HepG2 (cell line): Measurements from ENCODE around the gene RBM47.

Experiments used
- HNRNPH1 ChIP-seq: fragments of 200-400 bp; formaldehyde crosslinking; optimal IDR thresholded peaks from 2 replicates; pipeline ENCODE3; 2017; ENCODE audit warnings: mild to moderate bottlenecking, low read depth, low read length
- KLF6 ChIP-seq: IDR thresholded peaks from 2 replicates; pipeline ENCODE4 v1.8.0; 2016; ENCODE audit warnings: missing biosample characterization, missing genetic modification reagents
- MAFK ChIP-seq, 2 experiments: IDR thresholded peaks in 1 of 2; conservative IDR thresholded peaks in 1 of 2; 2 replicates each; pipeline ENCODE4 v1.6.1; 2011; ENCODE audit warnings: improper control_type of control experiment in 2 of 2, low read length in 2 of 2
- NFIC ChIP-seq: IDR thresholded peaks from 2 replicates; pipeline ENCODE4 v1.6.1; 2012; ENCODE audit warnings: mild to moderate bottlenecking, low read length, inconsistent platforms
- POLR2A ChIP-seq, 2 experiments: IDR thresholded peaks; 2 replicates each; pipeline ENCODE4 v1.6.1; 2011; ENCODE audit warnings: low read depth in 2 of 2, low read length in 2 of 2, mild to moderate bottlenecking in 1 of 2, moderate library complexity in 1 of 2; ENCODE audit not compliant: insufficient read depth in 1 of 2
- TAF15 ChIP-seq: fragments of 200-400 bp; formaldehyde crosslinking; IDR thresholded peaks from one replicate; pipeline ENCODE4 v1.6.1; 2018; ENCODE audit warnings: mild to moderate bottlenecking, low read depth, low read length; ENCODE audit not compliant: poor library complexity, severe bottlenecking
- ZNF703 ChIP-seq: sonication (generic); formaldehyde crosslinking; IDR thresholded peaks from 2 replicates; pipeline ENCODE4 v1.5.1; 2020; ENCODE audit warnings: missing genetic modification reagents, mild to moderate bottlenecking, moderate library complexity, borderline replicate concordance
- ZNF781 ChIP-seq: sonication (generic); formaldehyde crosslinking; IDR thresholded peaks from 2 replicates; pipeline ENCODE4 v1.5.1; 2020; ENCODE audit warnings: borderline replicate concordance, mild to moderate bottlenecking, missing genetic modification reagents; ENCODE audit errors: not compliant biosample characterization
- TF ChIP-seq, protein P1 (sequence below): sonication (generic); formaldehyde crosslinking; IDR thresholded peaks from 2 replicates; pipeline ENCODE4 v1.5.0; 2020; ENCODE audit warnings: mild to moderate bottlenecking, missing genetic modification reagents, moderate library complexity
- TF ChIP-seq, protein P2 (sequence below): sonication (generic); formaldehyde crosslinking; IDR thresholded peaks from 2 replicates; pipeline ENCODE4 v1.4.0; 2020; ENCODE audit warnings: missing genetic modification reagents
- TF ChIP-seq, protein P3 (sequence below): sonication (generic); formaldehyde crosslinking; IDR thresholded peaks from 2 replicates; pipeline ENCODE4 v1.4.0; 2020; ENCODE audit warnings: low read depth, missing genetic modification reagents
- TF ChIP-seq, protein P4 (sequence below): sonication (generic); formaldehyde crosslinking; IDR thresholded peaks from 2 replicates; pipeline ENCODE4 v1.4.0; 2020; ENCODE audit warnings: missing genetic modification reagents

DNA sequence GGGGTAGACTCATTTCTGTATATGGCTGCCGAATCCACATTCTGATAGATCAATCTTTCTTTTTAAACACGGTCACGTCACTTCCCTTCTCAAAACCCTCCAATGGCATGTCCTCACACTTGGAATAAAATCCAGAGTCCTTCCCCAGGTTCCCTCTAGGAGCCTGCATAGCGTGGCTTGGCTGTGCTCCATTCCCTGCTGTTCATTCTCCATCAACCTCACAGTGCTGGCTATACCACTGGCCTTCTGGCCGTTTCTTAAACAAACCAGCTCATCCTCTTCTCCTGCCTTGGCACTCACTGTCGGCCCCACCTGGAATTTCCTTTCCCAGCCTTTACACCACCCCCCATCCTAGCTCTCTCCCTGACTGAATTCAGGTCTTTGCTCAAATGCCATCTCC lies 77.1 kb downstream of the RBM47 start:
- TF ChIP-seq KLF6 (CRISPR knock-in tag) (no peak), ZNF781 (CRISPR knock-in tag) (no peak), POLR2A (IDR thresholded peaks at IDR 0.05; ENCODE audit: insufficient read depth in 1 of 2, low read depth in 2 of 2, low read length in 2 of 2) (no peak), ZNF703 (CRISPR knock-in tag) (no peak), NFIC (no peak), TAF15 (no peak), HNRNPH1 (no peak), MAFK (conservative IDR thresholded peaks at IDR 0.05 in 1 of 2, IDR thresholded peaks at IDR 0.05 in 1 of 2; ENCODE audit: low read length in 2 of 2) (no peak)
- TF ChIP-seq, protein P1, sequence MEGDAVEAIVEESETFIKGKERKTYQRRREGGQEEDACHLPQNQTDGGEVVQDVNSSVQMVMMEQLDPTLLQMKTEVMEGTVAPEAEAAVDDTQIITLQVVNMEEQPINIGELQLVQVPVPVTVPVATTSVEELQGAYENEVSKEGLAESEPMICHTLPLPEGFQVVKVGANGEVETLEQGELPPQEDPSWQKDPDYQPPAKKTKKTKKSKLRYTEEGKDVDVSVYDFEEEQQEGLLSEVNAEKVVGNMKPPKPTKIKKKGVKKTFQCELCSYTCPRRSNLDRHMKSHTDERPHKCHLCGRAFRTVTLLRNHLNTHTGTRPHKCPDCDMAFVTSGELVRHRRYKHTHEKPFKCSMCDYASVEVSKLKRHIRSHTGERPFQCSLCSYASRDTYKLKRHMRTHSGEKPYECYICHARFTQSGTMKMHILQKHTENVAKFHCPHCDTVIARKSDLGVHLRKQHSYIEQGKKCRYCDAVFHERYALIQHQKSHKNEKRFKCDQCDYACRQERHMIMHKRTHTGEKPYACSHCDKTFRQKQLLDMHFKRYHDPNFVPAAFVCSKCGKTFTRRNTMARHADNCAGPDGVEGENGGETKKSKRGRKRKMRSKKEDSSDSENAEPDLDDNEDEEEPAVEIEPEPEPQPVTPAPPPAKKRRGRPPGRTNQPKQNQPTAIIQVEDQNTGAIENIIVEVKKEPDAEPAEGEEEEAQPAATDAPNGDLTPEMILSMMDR (CRISPR knock-in tag), result no peak
- TF ChIP-seq, protein P2, sequence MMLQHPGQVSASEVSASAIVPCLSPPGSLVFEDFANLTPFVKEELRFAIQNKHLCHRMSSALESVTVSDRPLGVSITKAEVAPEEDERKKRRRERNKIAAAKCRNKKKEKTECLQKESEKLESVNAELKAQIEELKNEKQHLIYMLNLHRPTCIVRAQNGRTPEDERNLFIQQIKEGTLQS (CRISPR knock-in tag), result no peak
- TF ChIP-seq, protein P3, sequence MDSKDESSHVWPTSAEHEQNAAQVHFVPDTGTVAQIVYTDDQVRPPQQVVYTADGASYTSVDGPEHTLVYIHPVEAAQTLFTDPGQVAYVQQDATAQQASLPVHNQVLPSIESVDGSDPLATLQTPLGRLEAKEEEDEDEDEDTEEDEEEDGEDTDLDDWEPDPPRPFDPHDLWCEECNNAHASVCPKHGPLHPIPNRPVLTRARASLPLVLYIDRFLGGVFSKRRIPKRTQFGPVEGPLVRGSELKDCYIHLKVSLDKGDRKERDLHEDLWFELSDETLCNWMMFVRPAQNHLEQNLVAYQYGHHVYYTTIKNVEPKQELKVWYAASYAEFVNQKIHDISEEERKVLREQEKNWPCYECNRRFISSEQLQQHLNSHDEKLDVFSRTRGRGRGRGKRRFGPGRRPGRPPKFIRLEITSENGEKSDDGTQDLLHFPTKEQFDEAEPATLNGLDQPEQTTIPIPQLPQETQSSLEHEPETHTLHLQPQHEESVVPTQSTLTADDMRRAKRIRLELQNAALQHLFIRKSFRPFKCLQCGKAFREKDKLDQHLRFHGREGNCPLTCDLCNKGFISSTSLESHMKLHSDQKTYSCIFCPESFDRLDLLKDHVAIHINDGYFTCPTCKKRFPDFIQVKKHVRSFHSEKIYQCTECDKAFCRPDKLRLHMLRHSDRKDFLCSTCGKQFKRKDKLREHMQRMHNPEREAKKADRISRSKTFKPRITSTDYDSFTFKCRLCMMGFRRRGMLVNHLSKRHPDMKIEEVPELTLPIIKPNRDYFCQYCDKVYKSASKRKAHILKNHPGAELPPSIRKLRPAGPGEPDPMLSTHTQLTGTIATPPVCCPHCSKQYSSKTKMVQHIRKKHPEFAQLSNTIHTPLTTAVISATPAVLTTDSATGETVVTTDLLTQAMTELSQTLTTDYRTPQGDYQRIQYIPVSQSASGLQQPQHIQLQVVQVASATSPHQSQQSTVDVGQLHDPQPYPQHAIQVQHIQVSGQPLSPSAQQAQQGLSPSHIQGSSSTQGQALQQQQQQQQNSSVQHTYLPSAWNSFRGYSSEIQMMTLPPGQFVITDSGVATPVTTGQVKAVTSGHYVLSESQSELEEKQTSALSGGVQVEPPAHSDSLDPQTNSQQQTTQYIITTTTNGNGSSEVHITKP (CRISPR knock-in tag), result no peak
- TF ChIP-seq, protein P4, sequence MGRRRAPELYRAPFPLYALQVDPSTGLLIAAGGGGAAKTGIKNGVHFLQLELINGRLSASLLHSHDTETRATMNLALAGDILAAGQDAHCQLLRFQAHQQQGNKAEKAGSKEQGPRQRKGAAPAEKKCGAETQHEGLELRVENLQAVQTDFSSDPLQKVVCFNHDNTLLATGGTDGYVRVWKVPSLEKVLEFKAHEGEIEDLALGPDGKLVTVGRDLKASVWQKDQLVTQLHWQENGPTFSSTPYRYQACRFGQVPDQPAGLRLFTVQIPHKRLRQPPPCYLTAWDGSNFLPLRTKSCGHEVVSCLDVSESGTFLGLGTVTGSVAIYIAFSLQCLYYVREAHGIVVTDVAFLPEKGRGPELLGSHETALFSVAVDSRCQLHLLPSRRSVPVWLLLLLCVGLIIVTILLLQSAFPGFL (CRISPR knock-in tag), result no peak
